GM12878 (cell line): ENCODE data around the gene DARS1. TPM values are rescaled to one million over a fixed set of nuclear protein-coding genes. Genes with fewer than 3 reads are reported as not detected.
A peak's percentile ranks its signal among the peaks of the same experiment; 100 is the strongest.

ENCODE experiments used
- ATAC-seq: fragments of 200-7000 bp; cut with Tn5 transposase; 3 replicates; pipeline ENCODE4 v1.9.1; 2020; ENCODE audit warnings: mild to moderate bottlenecking, moderate library complexity
- BruUV-seq: library from RNA; stranded (reverse); fragments of 400-500 nt; replicated peaks from 2 replicates; lab custom pipeline; 2021; lab: Mats Ljungman, UMichigan
- CTCF ChIA-PET: fragments of 300-600 bp; sonication (Branson Sonifier 250); formaldehyde crosslinking; extraction: SDS; loops from one replicate; lab custom pipeline; 2021; ENCODE audit warnings: inconsistent platforms; lab: Yijun Ruan, JAX
- POLR2A ChIA-PET: fragments of 350-600 bp; formaldehyde crosslinking; extraction: SDS; loops from one replicate; lab custom pipeline; 2021; ENCODE audit warnings: inconsistent platforms; lab: Charles Lee
- RAD21 ChIA-PET: fragments of 300-600 bp; sonication (Branson Sonifier 250); formaldehyde crosslinking; loops from one replicate; lab custom pipeline; 2023; ENCODE audit warnings: antibody characterized with exemption; ENCODE audit not compliant: unreplicated experiment; lab: Charles Lee
- SMC1A ChIA-PET: fragments of 300-600 bp; sonication (Branson Sonifier 250); formaldehyde crosslinking; loops from one replicate; lab custom pipeline; 2023; ENCODE audit not compliant: unreplicated experiment, uncharacterized antibody; lab: Charles Lee
- DNase-seq: peaks from one replicate; pipeline ENCODE4 v3.0.0-alpha.2; 2011; ENCODE audit warnings: low read depth, low spot score
- FAIRE-seq: peaks from 3 replicates; lab custom pipeline; 2011; peaks lifted over from hg19 to GRCh38; lab: Jason Lieb, UNC
- H2AFZ ChIP-seq: 2 replicates; pipeline ENCODE4 v1.6.0; 2011; ENCODE audit warnings: low read depth, low read length, control low read depth; ENCODE audit not compliant: control insufficient read depth
- H3K27ac ChIP-seq: 2 replicates; pipeline ENCODE4 v1.5.1; 2011; ENCODE audit warnings: control low read depth; ENCODE audit not compliant: control insufficient read depth, insufficient read depth
- H3K27me3 ChIP-seq, 2 experiments: replicated peaks in 1 of 2; 2 replicates each; pipeline versions ENCODE4 v1.6.0 to v1.6.1; 2011; ENCODE audit warnings: low read length in 1 of 2; ENCODE audit not compliant: control insufficient read depth in 2 of 2, insufficient read depth in 2 of 2
- H3K36me3 ChIP-seq, 2 experiments: 2 replicates each; pipeline ENCODE4 v1.5.1; 2011; ENCODE audit warnings: low read length in 1 of 2; ENCODE audit not compliant: control insufficient read depth in 2 of 2, insufficient read depth in 2 of 2
- H3K4me1 ChIP-seq: 2 replicates; pipeline ENCODE4 v1.6.1; 2011; ENCODE audit warnings: mild to moderate bottlenecking, low read length, moderate library complexity, mixed read lengths; ENCODE audit not compliant: control insufficient read depth, insufficient read depth
- H3K4me2 ChIP-seq: 2 replicates; pipeline ENCODE4 v1.6.0; 2011; ENCODE audit warnings: control low read depth; ENCODE audit not compliant: control insufficient read depth, insufficient read depth
- H3K4me3 ChIP-seq: fragments of 200-600 bp; sonication (generic); 2 replicates; pipeline ENCODE4 v1.5.1; 2016
- H3K79me2 ChIP-seq: 2 replicates; pipeline ENCODE4 v1.6.0; 2011; ENCODE audit warnings: low read length; ENCODE audit not compliant: control insufficient read depth, insufficient read depth
- H3K9ac ChIP-seq: 2 replicates; pipeline ENCODE4 v1.8.0; 2011; ENCODE audit warnings: low read length, control low read depth, mixed read lengths; ENCODE audit not compliant: control insufficient read depth, insufficient read depth
- H3K9me3 ChIP-seq: replicated peaks from 3 replicates; pipeline ENCODE4 v1.5.1; 2011; ENCODE audit warnings: mild to moderate bottlenecking, low read length; ENCODE audit not compliant: control insufficient read depth, insufficient read depth
- H4K20me1 ChIP-seq: 2 replicates; pipeline ENCODE4 v1.6.0; 2011; ENCODE audit not compliant: control insufficient read depth, insufficient read depth
- ATF7 ChIP-seq: fragments of 450-650 bp; IDR thresholded peaks from 2 replicates; pipeline ENCODE4 v1.6.1; 2016; ENCODE audit warnings: low read depth, mild to moderate bottlenecking
- BACH1 ChIP-seq: fragments of 450-650 bp; IDR thresholded peaks from 2 replicates; pipeline ENCODE4 v1.6.1; 2017; ENCODE audit warnings: mild to moderate bottlenecking, borderline replicate concordance
- BHLHE40 ChIP-seq, 2 experiments: fragments of 450-650 bp in 1 of 2; IDR thresholded peaks; 2 replicates each; pipeline ENCODE4 v1.6.1; 2011 to 2017; ENCODE audit warnings: low read depth in 2 of 2, borderline replicate concordance in 1 of 2, improper control_type of control experiment in 1 of 2, low read length in 1 of 2, mild to moderate bottlenecking in 1 of 2
- BRCA1 ChIP-seq: IDR thresholded peaks from 2 replicates; pipeline ENCODE4 v1.6.1; 2011; ENCODE audit warnings: low read depth, low read length, improper control_type of control experiment
- CHD1 ChIP-seq: IDR thresholded peaks from 2 replicates; pipeline ENCODE4 v1.6.1; 2012; ENCODE audit warnings: low read depth, low read length, improper control_type of control experiment
- HDGF ChIP-seq: fragments of 450-650 bp; IDR thresholded peaks from 2 replicates; pipeline ENCODE4 v1.6.1; 2016; ENCODE audit warnings: antibody characterized with exemption
- JUNB ChIP-seq: IDR thresholded peaks from 2 replicates; pipeline ENCODE4 v1.6.1; 2016; ENCODE audit warnings: antibody characterized with exemption, mild to moderate bottlenecking
- NFYA ChIP-seq: IDR thresholded peaks from 2 replicates; pipeline ENCODE4 v1.6.1; 2011; ENCODE audit warnings: low read depth, mild to moderate bottlenecking, low read length, improper control_type of control experiment, borderline replicate concordance
- NR2F1 ChIP-seq: fragments of 450-650 bp; conservative IDR thresholded peaks from 2 replicates; pipeline ENCODE4 v1.6.1; 2017; ENCODE audit warnings: mild to moderate bottlenecking
- SMAD1 ChIP-seq: fragments of 450-650 bp; IDR thresholded peaks from 2 replicates; pipeline ENCODE4 v1.6.1; 2018; ENCODE audit warnings: mild to moderate bottlenecking, low read depth; ENCODE audit not compliant: partially characterized antibody
- STAT3 ChIP-seq: IDR thresholded peaks from 2 replicates; pipeline ENCODE4 v1.6.1; 2011; ENCODE audit warnings: low read depth, low read length, improper control_type of control experiment
- USF2 ChIP-seq: IDR thresholded peaks from 2 replicates; pipeline ENCODE4 v1.6.1; 2011; ENCODE audit warnings: low read depth, low read length, improper control_type of control experiment, borderline replicate concordance
- ZNF24 ChIP-seq: fragments of 450-650 bp; IDR thresholded peaks from 2 replicates; pipeline ENCODE4 v1.6.1; 2017; ENCODE audit warnings: antibody characterized with exemption, mild to moderate bottlenecking
- WGBS: methylation state at CpG from one replicate; pipeline ENCODE4 v1.1.6; 2016; ENCODE audit warnings: low lambda C conversion rate; ENCODE audit not compliant: insufficient replicate concordance, insufficient coverage; ENCODE audit errors: missing lambda C conversion rate; 5-methylcytosine and 5-hydroxymethylcytosine counted together
- in situ Hi-C: fragments of 300-500 bp; cut with MboI; formaldehyde crosslinking; loops from 9 replicates; pipeline ENCODE4 v1.14.3; 2018; ENCODE audit warnings: mixed read lengths
- intact Hi-C: fragments of 100-400 bp; cut with micrococcal nuclease; formaldehyde crosslinking; loops from one replicate; pipeline ENCODE4 v1.14.2; 2022; ENCODE audit not compliant: unreplicated experiment
- polyA plus RNA-seq, 11 experiments: library from polyadenylated mRNA; depleted of rRNA in 4 of 11; unstranded in 6 of 11; stranded (reverse) in 5 of 11; fragments of >200 nt; fragmentation: Nextera tagmentation in 4 of 11; fragmentation: Illumina TruSeq in 1 of 11; extraction: Ambion mirVana in 4 of 11; extraction: Trizol in 1 of 11; gene quantifications; 1 replicate in 1 of 11; 2 replicates in 10 of 11; pipeline versions ENCODE4 v1.2.1 to v1.2.3, GENCODE V29; 2011 to 2016; ENCODE audit warnings: inconsistent platforms in 2 of 11, missing spikeins in 2 of 11, low read depth in 1 of 11
- total RNA-seq, 4 experiments: library from RNA; depleted of rRNA in 3 of 4; stranded (reverse); fragments of >200 nt in 3 of 4; fragmentation: Illumina TruSeq in 1 of 4; extraction: Trizol in 1 of 4; gene quantifications; 2 replicates each; pipeline versions ENCODE4 v1.2.1 to v1.2.3, GENCODE V29; 2013 to 2021
- TF ChIP-seq, protein P1 (sequence below): IDR thresholded peaks from 2 replicates; pipeline ENCODE4 v1.6.1; 2012; ENCODE audit warnings: improper control_type of control experiment, low read depth, low read length; ENCODE audit not compliant: insufficient replicate concordance

The DARS1 gene
- total and polyA plus RNA-seq, 10 of the 15 experiments (the other 5 are each of a cell fraction or from before 2014, with no cell fraction given): 91.0 to 387 (median 137) TPM

DNA sequence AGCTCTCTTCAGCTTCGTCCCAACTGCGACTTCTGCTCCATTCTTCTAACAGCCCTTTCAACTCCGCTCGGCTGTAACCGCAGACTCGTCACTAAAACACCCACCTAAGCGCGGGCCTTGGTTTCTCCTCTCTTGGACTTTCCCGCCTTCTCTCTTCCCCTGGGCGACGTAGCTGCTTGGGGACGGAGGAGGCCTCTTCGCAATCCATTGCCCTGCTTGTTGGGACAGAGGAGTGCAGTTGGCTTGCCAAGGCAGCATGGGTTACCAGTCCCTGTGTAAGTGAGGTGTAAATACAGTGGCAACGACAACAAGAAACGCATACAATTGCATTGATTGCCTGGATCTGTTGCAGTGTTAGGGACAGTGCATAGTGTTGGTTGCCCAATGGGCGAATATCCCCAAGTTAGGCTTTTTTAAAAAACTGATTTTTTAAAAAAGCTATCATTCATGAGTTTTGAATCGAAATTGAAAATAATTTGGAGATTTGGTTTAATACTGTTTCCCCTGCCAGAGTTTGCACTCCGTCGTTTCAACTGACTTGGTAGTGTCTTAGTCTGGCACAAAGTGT is 484 bp upstream of the DARS1 start (continued):
- no peak for TF ChIP-seq JUNB
- peak; percentile 66 for TF ChIP-seq ATF7
- TF ChIP-seq HDGF: peak; percentile 40; the same call in 1 of the 2 replicates
- 0 out of 2 replicates have a peak, but pooled peaks have one; percentile 21 for TF ChIP-seq ZNF24
- TF ChIP-seq, all 136 proteins: peak for 32

GRCh38 chr2:135984199-135985017 is 1.0 kb downstream of the DARS1 start:
- ChIA-PET SMC1A (interaction anchor here (0.8 to 15.2 kb wide), 27 partner anchors 11 to 400 kb away, joined by 3 to 153 read pairs (median 6); no protein-coding TSS in a partner anchor), POLR2A (interaction anchor here (0.9 to 8.9 kb wide), 14 partner anchors 21 to 453 kb away, joined by 3 to 68 read pairs (median 4); partner anchors contain the start of genes R3HDM1 and ZRANB3), RAD21 (interaction anchor here (0.7 to 6.8 kb wide), 31 partner anchors 9 to 400 kb away, joined by 3 to 88 read pairs (median 7); no protein-coding TSS in a partner anchor), CTCF (interaction anchor here (1.0 to 2.0 kb wide), 8 partner anchors 14 to 152 kb away, joined by 3 to 7 read pairs (median 4); no protein-coding TSS in a partner anchor)
- intact Hi-C loops: loop anchor here (1.0 to 5.0 kb wide), 8 partner anchors 35 to 398 kb away; no protein-coding TSS in a partner anchor
- peaks cover 47% of the 10 kb centered on the region for H3K79me2 ChIP-seq
- H3K9ac ChIP-seq: peak overlapping the region; percentile 98
- H2AFZ ChIP-seq: peak overlapping the region; percentile 78
- FAIRE-seq: no peak
- peak overlapping the region; percentile 55 for H3K4me2 ChIP-seq
- 3% methylated on average over 6 of the region's 6 CpGs for WGBS
- no peaks in the 10 kb centered on the region for H3K9me3 ChIP-seq
- DNase-seq: peak; percentile 84
- H3K27ac ChIP-seq: peak overlapping the region; percentile 95
- peaks cover 0 to 9% of the 10 kb centered on the region in 2 experiments; a peak in 2 of 4 replicates for H3K36me3 ChIP-seq
- ATAC-seq: peak; percentile 49
- H4K20me1 ChIP-seq: no peaks in the 10 kb centered on the region; the same call in 1 of the 2 replicates
- peaks cover 12% of the 10 kb centered on the region for H3K4me1 ChIP-seq
- H3K27me3 ChIP-seq: no peaks in the 10 kb centered on the region
- in situ Hi-C loops: no loop called here
- H3K4me3 ChIP-seq: peak overlapping the region; percentile 88
- BruUV-seq: TSS peak; percentile 74
- TF ChIP-seq, protein P1, sequence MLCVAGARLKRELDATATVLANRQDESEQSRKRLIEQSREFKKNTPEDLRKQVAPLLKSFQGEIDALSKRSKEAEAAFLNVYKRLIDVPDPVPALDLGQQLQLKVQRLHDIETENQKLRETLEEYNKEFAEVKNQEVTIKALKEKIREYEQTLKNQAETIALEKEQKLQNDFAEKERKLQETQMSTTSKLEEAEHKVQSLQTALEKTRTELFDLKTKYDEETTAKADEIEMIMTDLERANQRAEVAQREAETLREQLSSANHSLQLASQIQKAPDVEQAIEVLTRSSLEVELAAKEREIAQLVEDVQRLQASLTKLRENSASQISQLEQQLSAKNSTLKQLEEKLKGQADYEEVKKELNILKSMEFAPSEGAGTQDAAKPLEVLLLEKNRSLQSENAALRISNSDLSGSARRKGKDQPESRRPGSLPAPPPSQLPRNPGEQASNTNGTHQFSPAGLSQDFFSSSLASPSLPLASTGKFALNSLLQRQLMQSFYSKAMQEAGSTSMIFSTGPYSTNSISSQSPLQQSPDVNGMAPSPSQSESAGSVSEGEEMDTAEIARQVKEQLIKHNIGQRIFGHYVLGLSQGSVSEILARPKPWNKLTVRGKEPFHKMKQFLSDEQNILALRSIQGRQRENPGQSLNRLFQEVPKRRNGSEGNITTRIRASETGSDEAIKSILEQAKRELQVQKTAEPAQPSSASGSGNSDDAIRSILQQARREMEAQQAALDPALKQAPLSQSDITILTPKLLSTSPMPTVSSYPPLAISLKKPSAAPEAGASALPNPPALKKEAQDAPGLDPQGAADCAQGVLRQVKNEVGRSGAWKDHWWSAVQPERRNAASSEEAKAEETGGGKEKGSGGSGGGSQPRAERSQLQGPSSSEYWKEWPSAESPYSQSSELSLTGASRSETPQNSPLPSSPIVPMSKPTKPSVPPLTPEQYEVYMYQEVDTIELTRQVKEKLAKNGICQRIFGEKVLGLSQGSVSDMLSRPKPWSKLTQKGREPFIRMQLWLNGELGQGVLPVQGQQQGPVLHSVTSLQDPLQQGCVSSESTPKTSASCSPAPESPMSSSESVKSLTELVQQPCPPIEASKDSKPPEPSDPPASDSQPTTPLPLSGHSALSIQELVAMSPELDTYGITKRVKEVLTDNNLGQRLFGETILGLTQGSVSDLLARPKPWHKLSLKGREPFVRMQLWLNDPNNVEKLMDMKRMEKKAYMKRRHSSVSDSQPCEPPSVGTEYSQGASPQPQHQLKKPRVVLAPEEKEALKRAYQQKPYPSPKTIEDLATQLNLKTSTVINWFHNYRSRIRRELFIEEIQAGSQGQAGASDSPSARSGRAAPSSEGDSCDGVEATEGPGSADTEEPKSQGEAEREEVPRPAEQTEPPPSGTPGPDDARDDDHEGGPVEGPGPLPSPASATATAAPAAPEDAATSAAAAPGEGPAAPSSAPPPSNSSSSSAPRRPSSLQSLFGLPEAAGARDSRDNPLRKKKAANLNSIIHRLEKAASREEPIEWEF: peak; percentile 99
- peak; percentile 94 for TF ChIP-seq ATF7
- TF ChIP-seq BHLHE40 (IDR thresholded peaks at IDR 0.05; ENCODE audit: borderline replicate concordance in 1 of 2, low read depth in 2 of 2, low read length in 1 of 2): peak; percentile 74 to 89
- TF ChIP-seq CHD1: peak; percentile 47; the same call in 1 of the 2 replicates
- TF ChIP-seq BRCA1: no peak
- peak; percentile 90 for TF ChIP-seq SMAD1
- TF ChIP-seq STAT3: peak; percentile 30; the same call in 1 of the 2 replicates
- TF ChIP-seq NR2F1: peak; percentile 59
- TF ChIP-seq BACH1: 0 out of 2 replicates have a peak, but pooled peaks have one; percentile 11
- TF ChIP-seq NFYA: no peak
- TF ChIP-seq USF2: peak; percentile 50; the same call in 1 of the 2 replicates
